Cardiac septum (tissue), 1 donor: ENCODE results near the gene PIAS4. TPM values are rescaled to one million over a fixed set of nuclear protein-coding genes. Genes with fewer than 3 reads are reported as not detected.
"Not testable (repeated sequence)": the region's sequence is repeated elsewhere in the genome, so short reads cannot be mapped to it uniquely, and the experiment has no call there.

Source experiments
- DNase-seq: peaks from one replicate; pipeline ENCODE4 v3.0.0-alpha.2; 2020; ENCODE audit warnings: low spot score
- intact Hi-C: fragments of 100-400 bp; cut with DNase I; formaldehyde crosslinking; loops from one replicate; pipeline ENCODE4 v1.14.0; 2022
- long read RNA-seq: library from polyadenylated mRNA; unstranded; transcript quantifications from one replicate; pipeline ENCODE4 v2.0.0, GENCODE V29; 2021
- total RNA-seq: library from RNA; stranded (reverse); fragmentation: NEBNext Ultra II Directional; extraction: Animal tissue kit (Norgen Biotek cat#: 25700); gene quantifications from one replicate; pipeline ENCODE4 v1.2.1, GENCODE V29; 2021
- donor health status: DM: no; HTN: no; CAD: no.

PIAS4 gene, protein sequence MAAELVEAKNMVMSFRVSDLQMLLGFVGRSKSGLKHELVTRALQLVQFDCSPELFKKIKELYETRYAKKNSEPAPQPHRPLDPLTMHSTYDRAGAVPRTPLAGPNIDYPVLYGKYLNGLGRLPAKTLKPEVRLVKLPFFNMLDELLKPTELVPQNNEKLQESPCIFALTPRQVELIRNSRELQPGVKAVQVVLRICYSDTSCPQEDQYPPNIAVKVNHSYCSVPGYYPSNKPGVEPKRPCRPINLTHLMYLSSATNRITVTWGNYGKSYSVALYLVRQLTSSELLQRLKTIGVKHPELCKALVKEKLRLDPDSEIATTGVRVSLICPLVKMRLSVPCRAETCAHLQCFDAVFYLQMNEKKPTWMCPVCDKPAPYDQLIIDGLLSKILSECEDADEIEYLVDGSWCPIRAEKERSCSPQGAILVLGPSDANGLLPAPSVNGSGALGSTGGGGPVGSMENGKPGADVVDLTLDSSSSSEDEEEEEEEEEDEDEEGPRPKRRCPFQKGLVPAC
- total RNA-seq, result 18.4 TPM
- long read RNA-seq, transcript PIAS4-201 (11 exons, 3,159 nt), result major isoform, 17 of 32 reads
- long read RNA-seq, partial matches to known transcripts, result 9 of 32 reads
- long read RNA-seq, other reads (novel, unspliced or antisense), result 6 of 32 reads

GRCh38 chr19:4007021-4007835, at the start of gene PIAS4:
PIAS4 (plus strand) TSS chr19:4007736; CDS start chr19:4007761, 25 bp downstream.
- intact Hi-C loops, result loop anchor here (1.0 to 5.0 kb wide), 3 partner anchors 22 to 115 kb away; partner anchors contain the start of genes EEF2 and MAP2K2
- DNase-seq, result peak; percentile 97

DNA sequence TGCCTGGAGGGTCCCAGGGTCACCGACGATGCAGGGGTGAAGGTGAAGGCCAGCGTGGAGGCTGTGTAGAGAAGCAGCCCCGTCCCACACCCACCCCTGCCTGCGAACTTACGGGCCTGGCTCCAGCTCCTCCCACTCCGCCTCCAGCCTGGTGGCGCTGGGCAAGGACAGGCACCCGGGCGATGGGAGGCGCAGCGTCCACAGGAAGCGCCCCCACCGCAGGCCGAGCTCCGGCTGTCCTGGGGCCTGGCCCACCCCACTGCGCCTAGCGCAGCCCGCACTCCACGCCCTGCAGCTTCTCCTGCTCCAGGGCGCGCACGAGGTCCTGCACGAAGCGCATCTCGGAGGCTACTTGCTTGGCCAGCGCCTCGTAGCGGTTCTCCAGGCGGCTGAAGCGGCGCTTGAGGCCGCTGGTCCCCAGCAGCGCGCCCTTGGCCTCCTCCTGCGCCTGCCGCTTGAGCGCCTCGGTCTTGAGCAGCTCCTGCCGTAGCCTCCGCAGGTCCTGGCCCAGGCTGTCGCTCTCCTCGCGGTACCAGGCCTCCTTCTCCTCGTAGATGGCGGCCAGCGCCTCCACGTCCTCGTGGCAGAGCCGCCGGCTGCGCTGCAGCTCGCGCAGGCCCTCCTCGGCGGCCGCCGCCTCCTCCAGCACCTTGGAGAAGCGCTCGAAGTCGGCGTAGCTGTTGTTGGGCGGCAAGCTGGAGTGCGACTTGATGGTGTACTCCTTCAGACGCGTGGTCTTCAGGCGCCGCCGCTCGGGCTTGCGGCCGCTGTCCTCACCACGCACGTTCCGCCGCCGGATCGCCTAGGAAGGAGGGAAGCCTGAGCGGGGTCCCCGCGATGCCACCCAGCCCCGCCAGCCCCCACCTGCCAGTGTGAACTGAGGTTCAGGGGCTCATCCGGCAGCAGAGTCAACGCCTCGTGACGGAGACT, 48.4 kb upstream of the PIAS4 start:
- intact Hi-C loops, result no loop called here
- DNase-seq, result no peak

DNA sequence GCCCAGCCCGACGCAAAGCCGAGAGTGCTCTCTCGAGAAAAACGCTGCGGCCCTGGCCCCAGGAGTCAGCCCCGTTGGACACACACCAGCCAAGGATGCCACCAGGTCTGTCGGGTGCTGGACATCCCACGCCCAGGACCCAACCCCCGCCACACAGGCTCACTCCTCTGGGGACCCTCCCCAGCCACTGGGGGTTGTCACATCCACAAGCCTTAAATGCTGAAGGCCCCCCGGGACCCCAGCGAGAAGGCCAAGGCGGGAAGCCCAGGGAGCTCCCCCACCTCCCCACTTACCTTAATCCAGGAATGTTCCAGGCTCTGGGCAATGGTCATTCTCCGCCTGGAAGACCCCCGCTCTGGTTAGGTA, 47.8 kb upstream of the PIAS4 start:
- DNase-seq, result no peak
- intact Hi-C loops, result no loop called here

DNA sequence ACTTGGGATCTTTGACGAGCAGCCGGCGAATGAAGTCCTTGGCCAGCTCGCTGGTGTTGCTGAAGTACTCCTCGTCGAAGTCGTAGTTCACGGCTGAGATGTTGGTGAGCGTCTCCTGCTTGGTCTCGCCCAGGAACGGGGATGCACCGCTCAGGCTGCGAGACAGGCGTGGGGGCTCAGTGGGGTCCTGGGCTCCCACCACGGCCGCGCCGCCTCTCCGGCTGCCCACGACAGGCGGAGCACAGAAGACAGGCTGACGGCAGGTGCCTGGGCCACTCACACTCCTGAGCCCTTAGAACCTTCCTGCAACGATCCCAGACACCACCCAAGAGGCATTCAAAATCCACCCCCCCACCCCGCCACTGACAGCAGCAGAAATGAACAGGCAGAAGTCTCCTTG, 46.5 kb upstream of the PIAS4 start:
- no peak for DNase-seq
- intact Hi-C loops, result no loop called here

GRCh38 chr19:3963458-3964255, 43.9 kb upstream of the PIAS4 start:
- intact Hi-C loops, result no loop called here
- no peak for DNase-seq

- intact Hi-C loops, result loop anchor here (5.0 kb wide), 1 partner anchor 32 kb away; the partner anchor contains the start of gene NMRK2
Measured at GRCh38 chr19:3964256-3965194, 43.0 kb upstream of the PIAS4 start.

DNA sequence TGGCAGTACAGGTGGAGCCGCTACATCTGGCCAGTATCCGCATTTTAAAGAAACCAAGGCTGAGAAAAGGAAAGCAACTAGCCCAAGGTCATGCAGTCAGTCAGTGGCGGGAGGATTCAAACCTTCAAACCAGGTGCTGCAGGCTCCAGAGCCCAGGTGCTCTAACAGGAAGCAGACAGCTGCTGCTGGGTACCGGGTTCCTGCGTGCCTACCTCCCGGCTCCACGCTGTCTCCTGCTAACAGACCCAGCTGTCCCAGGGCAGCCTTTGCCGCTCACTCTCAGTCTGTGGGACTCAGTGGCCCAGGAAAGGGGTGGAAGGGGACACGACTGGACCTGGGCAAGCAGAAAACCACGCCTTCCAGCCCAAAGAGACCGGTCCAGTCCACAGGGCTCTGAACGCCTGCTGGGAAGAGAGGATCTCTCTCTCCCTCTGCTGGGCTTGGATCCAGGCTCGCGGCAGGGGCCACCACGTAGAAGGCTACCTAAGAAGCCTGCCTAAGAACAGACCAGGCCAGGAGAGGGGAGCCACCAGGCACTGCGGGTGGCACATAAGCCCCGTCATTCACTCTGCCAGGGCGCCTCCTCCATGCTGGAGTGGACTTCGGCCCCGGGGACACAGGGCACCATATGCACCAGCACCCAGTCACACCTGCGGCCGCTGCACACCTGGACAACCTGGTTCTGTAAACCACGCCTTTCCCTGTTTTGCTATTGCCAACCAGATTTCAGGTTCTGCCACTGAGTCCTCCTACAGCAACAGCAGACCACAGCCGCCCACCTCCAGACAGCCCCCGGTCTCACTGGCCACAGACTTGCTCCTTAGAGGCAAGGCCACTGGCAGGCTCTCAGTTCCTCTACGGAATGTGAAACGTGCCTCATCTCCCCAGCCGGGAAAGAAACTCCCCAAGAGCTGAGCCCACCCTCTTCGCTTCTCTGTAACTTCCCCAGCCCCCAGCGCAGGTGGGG, 41.2 kb upstream of the PIAS4 start:
- intact Hi-C loops, result loop anchor here (5.0 kb wide), 1 partner anchor 34 kb away; the partner anchor contains the start of gene NMRK2

More at GRCh38 chr19:3964256-3965194, 43.0 kb upstream of the PIAS4 start:
- no peak for DNase-seq

GRCh38 chr19:3967983-3968382, 39.6 kb upstream of the PIAS4 start:
- intact Hi-C loops, result loop anchor here (2.0 to 5.0 kb wide), 2 partner anchors 17 to 36 kb away; partner anchors contain the start of gene NMRK2
- not testable (repeated sequence) for DNase-seq

More for the DNA sequence above, 41.2 kb upstream of the PIAS4 start:
- no peak for DNase-seq

DNA sequence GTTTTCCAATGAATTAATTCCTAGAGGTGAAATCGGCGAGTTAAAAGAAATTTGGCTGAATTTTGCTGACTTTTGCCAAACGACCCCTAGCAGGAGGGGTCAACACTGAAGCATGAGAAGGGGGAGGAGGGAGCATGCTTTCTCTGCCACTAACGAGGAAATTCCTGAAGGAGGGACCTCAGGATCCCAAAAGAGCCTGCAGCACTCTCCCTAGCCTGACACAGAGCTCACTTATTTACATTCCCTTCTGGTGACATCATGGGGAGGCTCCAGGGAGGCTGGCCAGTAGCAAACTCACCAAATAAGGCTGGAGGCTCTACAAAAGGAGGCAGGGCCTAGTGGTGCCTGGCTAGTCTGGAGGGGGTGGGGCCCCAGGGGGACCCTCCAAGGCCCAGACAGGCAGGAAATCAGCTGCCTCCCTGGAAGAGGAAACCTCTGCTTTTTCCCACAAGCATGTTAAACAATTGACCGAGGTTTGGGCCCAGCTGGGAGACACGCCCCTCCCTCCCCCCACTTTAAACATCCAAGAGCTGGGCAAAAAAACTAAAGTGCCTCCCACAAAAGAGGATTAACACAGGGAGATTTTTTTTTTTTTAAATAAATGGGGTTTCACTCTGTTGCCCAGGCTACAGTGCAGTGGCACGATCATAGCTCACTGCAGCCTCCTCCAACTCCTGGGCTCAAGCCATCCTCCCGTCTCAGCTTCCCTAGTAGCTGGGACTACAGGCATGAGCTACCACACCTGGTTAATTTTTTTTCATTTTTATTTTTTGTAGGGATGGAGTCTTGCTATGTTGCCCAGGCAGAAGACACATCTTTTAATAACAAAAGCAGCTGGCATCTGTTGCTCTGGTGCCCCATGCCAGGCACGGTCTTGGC, 38.7 kb upstream of the PIAS4 start:
- intact Hi-C loops, result loop anchor here (2.0 to 5.0 kb wide), 2 partner anchors 18 to 36 kb away; partner anchors contain the start of gene NMRK2

DNA sequence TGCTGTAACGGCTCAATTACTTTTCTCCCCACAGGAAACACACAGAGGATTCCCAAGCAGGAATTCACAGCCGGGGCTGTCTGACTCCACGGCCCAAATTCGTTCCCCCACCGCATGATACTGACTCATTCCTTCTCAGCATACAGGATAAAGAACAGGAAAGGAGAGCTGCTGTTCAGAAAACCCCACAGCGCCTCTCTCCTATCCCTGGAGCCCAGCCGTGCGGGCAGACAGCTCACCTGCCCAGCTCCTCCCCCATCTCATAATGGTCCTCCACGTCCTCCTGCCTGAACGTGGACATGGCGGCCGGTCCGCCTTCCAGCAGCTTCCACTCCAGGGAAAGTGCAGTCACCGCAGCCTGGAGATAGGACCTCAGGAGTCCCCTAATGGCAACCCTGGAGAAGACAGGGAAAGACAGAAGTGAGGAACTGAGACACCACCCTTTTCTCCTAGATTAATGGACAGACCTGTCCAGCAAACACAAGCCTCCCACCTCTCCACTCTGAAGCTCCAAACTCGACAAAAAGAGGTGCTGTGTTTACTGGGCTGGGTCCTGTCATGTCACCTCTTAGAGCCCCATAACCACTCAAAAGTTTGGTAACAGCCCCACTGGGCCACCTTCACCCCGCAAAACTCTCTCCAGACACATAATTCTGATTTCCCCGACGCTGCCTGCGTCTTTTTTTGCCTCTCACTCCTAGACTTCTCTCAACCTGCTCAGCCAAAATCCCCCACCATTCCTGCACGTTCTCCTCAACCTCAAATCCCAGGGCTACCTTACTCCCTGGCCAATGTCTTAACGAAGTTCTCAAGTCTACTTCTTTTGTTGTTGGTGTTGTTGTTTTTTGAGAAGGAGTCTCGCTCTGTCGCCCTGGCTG, 37.9 kb upstream of the PIAS4 start:
- intact Hi-C loops, result loop anchor here (2.0 to 5.0 kb wide), 3 partner anchors 15 to 37 kb away; partner anchors contain the start of genes EEF2 and NMRK2
- no peak for DNase-seq

More for the DNA sequence above, 38.7 kb upstream of the PIAS4 start:
- DNase-seq, result peak; percentile 93

GRCh38 chr19:3970313-3970807, 37.2 kb upstream of the PIAS4 start:
- intact Hi-C loops, result loop anchor here (2.0 kb wide), 1 partner anchor 14 kb away; the partner anchor contains the start of gene EEF2

DNA sequence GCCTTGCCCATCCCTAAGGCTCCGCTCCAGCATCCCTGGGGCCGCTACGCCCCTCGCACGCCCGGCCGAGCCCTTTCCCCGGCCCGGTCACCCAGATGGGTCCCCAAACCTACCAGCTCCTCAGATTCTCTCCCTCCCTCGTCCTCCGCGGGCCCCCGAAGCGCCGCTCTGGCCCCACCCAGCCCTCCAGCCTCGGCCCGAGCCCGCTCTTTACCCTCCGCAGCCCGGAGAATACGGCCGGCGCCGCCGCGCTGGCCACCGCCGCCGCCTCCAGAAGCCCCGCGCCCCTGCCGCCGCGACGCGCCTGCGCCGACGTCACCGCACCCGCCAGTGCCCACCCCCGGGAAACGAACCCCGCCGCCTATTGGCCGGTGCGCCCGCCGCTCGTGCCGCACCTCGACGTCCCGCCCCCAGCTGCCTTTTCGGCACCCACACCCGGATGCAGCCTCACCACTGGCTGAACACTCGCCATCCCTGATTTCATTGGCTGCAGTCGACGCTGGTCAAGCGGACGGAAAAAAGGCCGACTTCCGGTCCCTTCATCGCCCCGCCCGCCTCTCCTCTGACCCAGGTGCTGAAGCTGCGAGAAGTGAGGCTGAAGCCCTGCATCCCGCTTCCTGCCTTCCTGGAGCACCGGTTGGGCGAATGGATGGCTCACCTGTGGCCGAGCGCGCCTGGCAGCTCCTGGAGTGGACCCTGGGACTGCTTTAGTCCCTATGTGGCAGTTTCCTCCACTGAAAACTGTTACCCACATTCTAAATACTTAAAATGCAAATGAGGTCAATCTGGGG, 36.5 kb upstream of the PIAS4 start, which contains the start of gene DAPK3:
DAPK3 (minus strand) TSS at position 292 of the 791 bp plus-strand sequence. CDS start 1,364 bp downstream, outside the sequence.
- intact Hi-C loops, result loop anchor here (2.0 kb wide), 1 partner anchor 14 kb away; the partner anchor contains the start of gene EEF2
- peak; percentile 99 for DNase-seq

More at GRCh38 chr19:3970313-3970807, 37.2 kb upstream of the PIAS4 start:
- no peak for DNase-seq
